Astrocyte (in vitro differentiated cells and primary cell): ENCODE measurements around the gene NOP56. TPM values are rescaled to one million over a fixed set of nuclear protein-coding genes. Genes with fewer than 3 reads are reported as not detected.

Source experiments
- DNase-seq: peaks from one replicate; pipeline ENCODE4 v3.0.0-alpha.2; 2010; ENCODE audit warnings: low read depth
- FAIRE-seq: peaks from 2 replicates; lab custom pipeline; 2011; peaks lifted over from hg19 to GRCh38; lab: Jason Lieb, UNC
- H2AFZ ChIP-seq: 2 replicates; pipeline ENCODE4 v1.6.0; 2012; ENCODE audit warnings: low read depth, low read length, inconsistent platforms
- H3K27ac ChIP-seq: 2 replicates; pipeline ENCODE4 v1.5.1; 2011; ENCODE audit warnings: low read depth, low read length, inconsistent platforms
- H3K27me3 ChIP-seq: 2 replicates; pipeline ENCODE4 v1.6.0; 2011; ENCODE audit warnings: low read length, inconsistent platforms; ENCODE audit not compliant: insufficient read depth
- H3K36me3 ChIP-seq: 2 replicates; pipeline ENCODE4 v1.5.1; 2011; ENCODE audit warnings: low read length, inconsistent platforms; ENCODE audit not compliant: insufficient read depth
- H3K4me1 ChIP-seq: 2 replicates; pipeline ENCODE4 v1.5.1; 2011; ENCODE audit warnings: low read length, inconsistent platforms; ENCODE audit not compliant: insufficient read depth
- H3K4me2 ChIP-seq: 2 replicates; pipeline ENCODE4 v1.6.0; 2012; ENCODE audit warnings: low read length, inconsistent platforms
- H3K4me3 ChIP-seq: 2 replicates; pipeline ENCODE4 v1.5.1; 2011; ENCODE audit warnings: low read depth, mild to moderate bottlenecking, low read length, inconsistent platforms; ENCODE audit not compliant: insufficient read depth
- H3K79me2 ChIP-seq: 2 replicates; pipeline ENCODE4 v1.6.0; 2012; ENCODE audit warnings: mild to moderate bottlenecking, low read length, inconsistent platforms; ENCODE audit not compliant: insufficient read depth
- H3K9ac ChIP-seq: 2 replicates; pipeline ENCODE4 v1.6.0; 2012; ENCODE audit warnings: mild to moderate bottlenecking, low read length, inconsistent platforms
- H3K9me3 ChIP-seq: 2 replicates; pipeline ENCODE4 v1.5.1; 2012; ENCODE audit warnings: low read depth, mild to moderate bottlenecking, low read length, inconsistent platforms; ENCODE audit not compliant: insufficient read depth
- H4K20me1 ChIP-seq: 2 replicates; pipeline ENCODE4 v1.6.0; 2012; ENCODE audit warnings: low read length, inconsistent platforms; ENCODE audit not compliant: insufficient read depth
- H3K27ac Mint-ChIP-seq: one replicate; pipeline ENCODE4 v1.8.0; 2021; ENCODE audit warnings: mild to moderate bottlenecking, mixed read lengths; ENCODE audit not compliant: unreplicated experiment
- H3K27me3 Mint-ChIP-seq: one replicate; pipeline ENCODE4 v1.8.0; 2021; ENCODE audit warnings: low read depth, mixed read lengths; ENCODE audit not compliant: unreplicated experiment
- H3K36me3 Mint-ChIP-seq: one replicate; pipeline ENCODE4 v1.8.0; 2021; ENCODE audit warnings: low read depth, mixed read lengths; ENCODE audit not compliant: unreplicated experiment
- H3K4me1 Mint-ChIP-seq: one replicate; pipeline ENCODE4 v1.8.0; 2021; ENCODE audit warnings: low read depth, mixed read lengths; ENCODE audit not compliant: unreplicated experiment
- H3K4me3 Mint-ChIP-seq: one replicate; pipeline ENCODE4 v1.8.0; 2021; ENCODE audit warnings: mild to moderate bottlenecking, moderate library complexity, mixed read lengths; ENCODE audit not compliant: unreplicated experiment
- H3K9me3 Mint-ChIP-seq: one replicate; pipeline ENCODE4 v1.8.0; 2021; ENCODE audit warnings: mild to moderate bottlenecking, mixed read lengths; ENCODE audit not compliant: unreplicated experiment
- EZH2 ChIP-seq: IDR thresholded peaks from 2 replicates; pipeline ENCODE4 v1.6.1; 2012; ENCODE audit warnings: mild to moderate bottlenecking, low read length, inconsistent platforms; ENCODE audit not compliant: insufficient read depth
- total RNA-seq: library from RNA; stranded (reverse); gene quantifications from 2 replicates; pipeline ENCODE4 v1.2.1, GENCODE V29; 2021
- TF ChIP-seq, protein P1 (sequence below): IDR thresholded peaks from 2 replicates; pipeline ENCODE4 v1.5.1; 2011; ENCODE audit warnings: low read depth, mild to moderate bottlenecking, inconsistent platforms, low read length, moderate library complexity; ENCODE audit not compliant: insufficient read depth

NOP56 gene
- total RNA-seq, 1 donor from 2014 or later, result 292 TPM

DNA sequence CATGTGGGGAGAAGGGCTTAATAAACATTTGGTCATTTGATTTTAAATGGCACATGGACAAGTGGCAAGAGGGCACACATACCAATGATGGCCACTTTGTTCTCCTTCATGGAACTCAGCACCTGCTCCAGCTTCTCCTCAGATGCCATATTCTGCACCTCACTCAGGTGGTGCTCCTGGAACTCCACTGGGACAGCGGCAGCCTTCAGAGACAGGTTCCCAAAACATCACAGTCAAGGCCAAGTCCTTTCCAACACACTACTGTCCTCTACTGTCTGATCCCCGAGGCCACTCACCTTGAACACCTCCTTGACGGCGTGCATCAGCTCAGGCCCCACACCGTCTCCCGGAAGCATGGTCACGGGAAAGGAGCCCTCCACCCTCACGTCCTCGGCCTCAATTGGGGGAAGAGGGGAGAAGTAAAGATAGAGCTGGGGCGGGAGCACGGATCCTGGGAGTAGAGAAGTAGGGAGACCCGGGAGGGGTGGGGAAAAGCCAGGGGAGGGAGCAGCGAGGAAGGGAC is 11.0 kb downstream of the NOP56 start:
- DNase-seq (no peak), FAIRE-seq (no peak)
- H3K27ac ChIP-seq, result peak overlapping the region; percentile 79
- Mint-ChIP-seq H3K4me3 (peak overlapping the region; percentile 97), H3K27ac (peak overlapping the region; percentile 96), H3K36me3 (peaks cover 12% of the 10 kb centered on the region), H3K9me3 (no peaks in the 10 kb centered on the region), H3K4me1 (no peaks in the 10 kb centered on the region), H3K27me3 (peaks cover 6% of the 10 kb centered on the region)
- peak overlapping the region; percentile 91 for H3K9ac ChIP-seq
- peaks cover 14% of the 10 kb centered on the region for H3K79me2 ChIP-seq
- H3K4me2 ChIP-seq, result peak overlapping the region; percentile 99
- TF ChIP-seq, protein P1, sequence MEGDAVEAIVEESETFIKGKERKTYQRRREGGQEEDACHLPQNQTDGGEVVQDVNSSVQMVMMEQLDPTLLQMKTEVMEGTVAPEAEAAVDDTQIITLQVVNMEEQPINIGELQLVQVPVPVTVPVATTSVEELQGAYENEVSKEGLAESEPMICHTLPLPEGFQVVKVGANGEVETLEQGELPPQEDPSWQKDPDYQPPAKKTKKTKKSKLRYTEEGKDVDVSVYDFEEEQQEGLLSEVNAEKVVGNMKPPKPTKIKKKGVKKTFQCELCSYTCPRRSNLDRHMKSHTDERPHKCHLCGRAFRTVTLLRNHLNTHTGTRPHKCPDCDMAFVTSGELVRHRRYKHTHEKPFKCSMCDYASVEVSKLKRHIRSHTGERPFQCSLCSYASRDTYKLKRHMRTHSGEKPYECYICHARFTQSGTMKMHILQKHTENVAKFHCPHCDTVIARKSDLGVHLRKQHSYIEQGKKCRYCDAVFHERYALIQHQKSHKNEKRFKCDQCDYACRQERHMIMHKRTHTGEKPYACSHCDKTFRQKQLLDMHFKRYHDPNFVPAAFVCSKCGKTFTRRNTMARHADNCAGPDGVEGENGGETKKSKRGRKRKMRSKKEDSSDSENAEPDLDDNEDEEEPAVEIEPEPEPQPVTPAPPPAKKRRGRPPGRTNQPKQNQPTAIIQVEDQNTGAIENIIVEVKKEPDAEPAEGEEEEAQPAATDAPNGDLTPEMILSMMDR, result no peak
- no peak for TF ChIP-seq EZH2
- peaks cover 10% of the 10 kb centered on the region for H3K4me1 ChIP-seq
- peak overlapping the region; percentile 88 for H2AFZ ChIP-seq
- H3K4me3 ChIP-seq, result peak overlapping the region; percentile 94
- peaks cover 20% of the 10 kb centered on the region for H3K36me3 ChIP-seq
- no peaks in the 10 kb centered on the region for H3K9me3 ChIP-seq
- H3K27me3 ChIP-seq, result peaks cover 3% of the 10 kb centered on the region
- peaks cover 14% of the 10 kb centered on the region for H4K20me1 ChIP-seq

- no peak for TF ChIP-seq EZH2
- TF ChIP-seq, protein P1, result no peak
Measured at GRCh38 chr20:2663887-2664719, 11.7 kb downstream of the NOP56 start, which contains the start of gene IDH3B. IDH3B (minus strand) TSS chr20:2664216; CDS start chr20:2664188, 28 bp downstream.

More at GRCh38 chr20:2663887-2664719, 11.7 kb downstream of the NOP56 start, which contains the start of gene IDH3B:
- Histone ChIP-seq H3K79me2 (peaks cover 14% of the 10 kb centered on the region), H3K4me3 (peak within 1 kb of the TSS; percentile 94), H4K20me1 (peaks cover 7% of the 10 kb centered on the region), H3K9me3 (no peaks in the 10 kb centered on the region), H3K36me3 (peaks cover 18% of the 10 kb centered on the region), H3K4me2 (peak within 1 kb of the TSS; percentile 99), H2AFZ (peak within 1 kb of the TSS; percentile 88), H3K9ac (peak within 1 kb of the TSS; percentile 91), H3K27ac (peak within 1 kb of the TSS; percentile 79), H3K4me1 (peaks cover 10% of the 10 kb centered on the region), H3K27me3 (peaks cover 8% of the 10 kb centered on the region)
- Mint-ChIP-seq H3K27me3 (peaks cover 11% of the 10 kb centered on the region), H3K36me3 (peaks cover 7% of the 10 kb centered on the region), H3K27ac (peak within 1 kb of the TSS; percentile 96), H3K9me3 (no peaks in the 10 kb centered on the region), H3K4me1 (no peaks in the 10 kb centered on the region), H3K4me3 (peak within 1 kb of the TSS; percentile 97)
- FAIRE-seq, result peak; percentile 69
- DNase-seq, result peak; percentile 91
